OCI-LY7 (cell line): ENCODE results near the gene KLHL25.

Experiments used
- EZH2phosphoT487 ChIP-seq: fragments of 200-600 bp; sonication (generic); IDR thresholded peaks from 2 replicates; pipeline ENCODE4 v1.6.1; 2018; ENCODE audit warnings: low read depth, borderline replicate concordance, mild to moderate bottlenecking, mixed run types, antibody characterized with exemption, low read length, moderate library complexity, mixed read lengths
- TF ChIP-seq, protein P1 (sequence below): fragments of 200-600 bp; sonication (generic); conservative IDR thresholded peaks from 2 replicates; pipeline ENCODE4 v1.5.1; 2014; ENCODE audit warnings: mild to moderate bottlenecking, antibody characterized with exemption, low read length, moderate library complexity, mixed read lengths

DNA sequence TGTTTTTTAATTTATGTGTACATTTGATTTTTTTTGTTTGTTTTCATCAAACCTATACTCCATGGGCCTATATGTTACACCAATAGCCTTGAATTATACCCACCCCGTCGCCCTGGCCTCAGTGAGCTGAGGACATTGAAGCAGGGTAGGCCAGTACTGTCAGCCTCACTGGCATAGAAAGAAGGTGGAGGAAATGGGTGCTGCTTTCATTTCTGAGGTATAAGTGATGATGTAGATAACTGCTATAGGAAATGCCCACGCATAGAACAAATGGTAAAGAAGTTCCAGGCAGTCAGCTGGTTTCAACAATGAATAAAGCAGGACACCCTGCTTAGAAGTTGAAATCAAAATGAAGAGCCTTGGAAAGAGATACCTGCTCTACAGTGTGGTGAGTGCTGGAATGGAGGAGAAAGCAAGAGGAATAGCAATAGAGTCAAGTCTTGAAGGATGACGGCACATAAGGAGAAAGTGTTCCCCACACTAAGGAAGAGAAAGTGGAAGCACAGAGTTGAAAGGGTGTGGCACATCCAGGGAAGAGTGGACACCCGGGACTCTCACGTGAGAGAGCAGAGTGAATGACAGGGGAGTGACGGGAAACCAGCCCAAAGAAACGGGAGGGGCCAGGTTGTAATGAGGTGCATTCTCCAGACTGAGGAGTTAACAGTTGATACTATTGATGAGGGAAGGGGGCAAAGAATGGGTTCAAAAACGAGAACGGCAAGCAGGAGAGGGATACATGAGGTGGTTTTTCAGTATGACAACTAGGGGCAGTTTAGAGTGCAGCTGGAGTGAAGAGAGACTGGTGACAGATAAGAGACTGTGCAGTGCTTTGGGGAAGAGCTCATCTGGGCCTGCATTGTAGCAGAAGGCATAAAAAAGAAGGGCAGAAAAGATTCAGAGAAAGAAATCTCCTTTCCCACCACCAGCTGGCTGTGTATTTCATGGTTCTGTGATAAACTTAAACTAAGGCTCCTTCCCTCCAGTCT, 70.5 kb downstream of the KLHL25 start:
- TF ChIP-seq, protein P1, sequence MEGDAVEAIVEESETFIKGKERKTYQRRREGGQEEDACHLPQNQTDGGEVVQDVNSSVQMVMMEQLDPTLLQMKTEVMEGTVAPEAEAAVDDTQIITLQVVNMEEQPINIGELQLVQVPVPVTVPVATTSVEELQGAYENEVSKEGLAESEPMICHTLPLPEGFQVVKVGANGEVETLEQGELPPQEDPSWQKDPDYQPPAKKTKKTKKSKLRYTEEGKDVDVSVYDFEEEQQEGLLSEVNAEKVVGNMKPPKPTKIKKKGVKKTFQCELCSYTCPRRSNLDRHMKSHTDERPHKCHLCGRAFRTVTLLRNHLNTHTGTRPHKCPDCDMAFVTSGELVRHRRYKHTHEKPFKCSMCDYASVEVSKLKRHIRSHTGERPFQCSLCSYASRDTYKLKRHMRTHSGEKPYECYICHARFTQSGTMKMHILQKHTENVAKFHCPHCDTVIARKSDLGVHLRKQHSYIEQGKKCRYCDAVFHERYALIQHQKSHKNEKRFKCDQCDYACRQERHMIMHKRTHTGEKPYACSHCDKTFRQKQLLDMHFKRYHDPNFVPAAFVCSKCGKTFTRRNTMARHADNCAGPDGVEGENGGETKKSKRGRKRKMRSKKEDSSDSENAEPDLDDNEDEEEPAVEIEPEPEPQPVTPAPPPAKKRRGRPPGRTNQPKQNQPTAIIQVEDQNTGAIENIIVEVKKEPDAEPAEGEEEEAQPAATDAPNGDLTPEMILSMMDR: no peak
- TF ChIP-seq EZH2phosphoT487: no peak
